OCI-LY7 (cell line): ENCODE results near the gene ZBTB16. TPM values are rescaled to one million over a fixed set of nuclear protein-coding genes. Genes with fewer than 3 reads are reported as not detected.

ENCODE experiments used
- BruUV-seq: library from RNA; stranded (reverse); fragments of 400-500 nt; replicated peaks from 2 replicates; lab custom pipeline; 2021; lab: Mats Ljungman, UMichigan
- CTCF ChIA-PET: fragments of 300-600 bp; sonication (Branson Sonifier 250); formaldehyde crosslinking; loops from one replicate; lab custom pipeline; 2022; ENCODE audit warnings: antibody characterized with exemption; ENCODE audit not compliant: unreplicated experiment; lab: Charles Lee
- POLR2A ChIA-PET: fragments of 300-600 bp; sonication (Branson Sonifier 250); formaldehyde crosslinking; loops from one replicate; lab custom pipeline; 2022; ENCODE audit warnings: antibody characterized with exemption; lab: Charles Lee
- DNase-seq: peaks from one replicate; pipeline ENCODE4 v3.0.0-alpha.2; 2015; ENCODE audit warnings: low spot score
- H2AFZ ChIP-seq: fragments of 200-600 bp; sonication (generic), shearing (Covaris generic); 2 replicates; pipeline ENCODE4 v1.6.1; 2014; ENCODE audit warnings: mild to moderate bottlenecking, antibody characterized with exemption, low read length, moderate library complexity
- H3K27ac ChIP-seq: fragments of 200-600 bp; sonication (generic); 2 replicates; pipeline ENCODE4 v1.5.1; 2014; ENCODE audit warnings: mixed run types, low read depth, mild to moderate bottlenecking, moderate library complexity, low read length, inconsistent platforms; ENCODE audit not compliant: poor library complexity, severe bottlenecking
- H3K36me3 ChIP-seq: fragments of 200-600 bp; sonication (generic); 2 replicates; pipeline ENCODE4 v1.6.1; 2014; ENCODE audit warnings: mild to moderate bottlenecking, antibody characterized with exemption, low read length, moderate library complexity, mixed read lengths; ENCODE audit not compliant: insufficient read depth
- H3K4me1 ChIP-seq: fragments of 200-600 bp; sonication (generic); 2 replicates; pipeline ENCODE4 v1.5.1; 2014; ENCODE audit warnings: mild to moderate bottlenecking, low read length; ENCODE audit not compliant: insufficient read depth, poor library complexity, severe bottlenecking
- H3K4me2 ChIP-seq: fragments of 200-600 bp; sonication (generic); 2 replicates; pipeline ENCODE4 v1.6.1; 2014; ENCODE audit warnings: mild to moderate bottlenecking, low read length
- H3K4me3 ChIP-seq: fragments of 200-600 bp; sonication (generic); 2 replicates; pipeline ENCODE4 v1.5.1; 2014; ENCODE audit warnings: mild to moderate bottlenecking, low read depth, low read length; ENCODE audit not compliant: poor library complexity, severe bottlenecking
- H3K79me2 ChIP-seq: fragments of 200-600 bp; sonication (generic); 2 replicates; pipeline ENCODE4 v1.6.1; 2016; ENCODE audit warnings: low read depth, mild to moderate bottlenecking, low read length, moderate library complexity, mixed read lengths; ENCODE audit not compliant: insufficient read depth
- H3K9me2 ChIP-seq: fragments of 200-600 bp; sonication (generic); 2 replicates; pipeline ENCODE4 v1.6.1; 2016; ENCODE audit warnings: mild to moderate bottlenecking, low read length, mixed read lengths; ENCODE audit not compliant: insufficient read depth
- H3K9me3 ChIP-seq: fragments of 200-600 bp; sonication (generic); 2 replicates; pipeline ENCODE4 v1.6.1; 2014; ENCODE audit warnings: mild to moderate bottlenecking, mixed run types, low read length, mixed read lengths
- H4K20me1 ChIP-seq: fragments of 200-600 bp; sonication (generic); 2 replicates; pipeline ENCODE4 v1.6.1; 2014; ENCODE audit warnings: mild to moderate bottlenecking, antibody characterized with exemption, low read length, moderate library complexity, mixed read lengths; ENCODE audit not compliant: insufficient read depth
- CTCF ChIP-seq: fragments of 200-600 bp; sonication (generic); conservative IDR thresholded peaks from 2 replicates; pipeline ENCODE4 v1.5.1; 2014; ENCODE audit warnings: mild to moderate bottlenecking, antibody characterized with exemption, low read length, moderate library complexity, mixed read lengths
- EZH2phosphoT487 ChIP-seq: fragments of 200-600 bp; sonication (generic); IDR thresholded peaks from 2 replicates; pipeline ENCODE4 v1.6.1; 2018; ENCODE audit warnings: low read depth, borderline replicate concordance, mild to moderate bottlenecking, mixed run types, antibody characterized with exemption, low read length, moderate library complexity, mixed read lengths
- intact Hi-C: fragments of 100-400 bp; cut with micrococcal nuclease; formaldehyde crosslinking; loops from one replicate; pipeline ENCODE4 v1.10.0; 2022; ENCODE audit not compliant: unreplicated experiment
- total RNA-seq, 2 experiments: library from RNA; depleted of rRNA in 1 of 2; stranded (reverse); fragments of >200 nt in 1 of 2; shearing (Covaris generic) in 1 of 2; gene quantifications; 2 replicates each; pipeline ENCODE4 v1.2.3, GENCODE V29; 2014 to 2022

Gene ZBTB16
- total RNA-seq, 2 experiments from 2014 or later, result not detected

- DNase-seq, result no peak
- Histone ChIP-seq H3K79me2 (no peaks in the 10 kb centered on the region), H3K36me3 (no peaks in the 10 kb centered on the region), H3K4me2 (no peak overlapping the region), H3K9me3 (no peaks in the 10 kb centered on the region), H4K20me1 (no peaks in the 10 kb centered on the region), H3K4me1 (peaks cover 12% of the 10 kb centered on the region), H3K27ac (no peak overlapping the region), H3K9me2 (no peaks in the 10 kb centered on the region), H3K4me3 (no peak overlapping the region), H2AFZ (no peak overlapping the region)
- CTCF ChIA-PET, result interaction anchor here (0.6 kb wide), 1 partner anchor 9 kb away, joined by 3 read pairs; no protein-coding TSS in a partner anchor
- TF ChIP-seq EZH2phosphoT487 (no peak), CTCF (no peak)
- intact Hi-C loops, result no loop called here
- POLR2A ChIA-PET, result no interaction called here
- no TSS peak for BruUV-seq
These were observed 137.6 kb downstream of the ZBTB16 start for GRCh38 chr11:114196997-114197703.

- no peak for TF ChIP-seq EZH2phosphoT487
- TF ChIP-seq CTCF, result no peak
- POLR2A ChIA-PET, result no interaction called here
- H3K27ac ChIP-seq, result no peak overlapping the region
These were observed 138.4 kb downstream of the ZBTB16 start for GRCh38 chr11:114197799-114198500.

GRCh38 chr11:114199051-114199450 is 139.5 kb downstream of the ZBTB16 start:
- no peak for TF ChIP-seq CTCF
- TF ChIP-seq EZH2phosphoT487, result no peak
- no peaks in the 10 kb centered on the region for H3K79me2 ChIP-seq
- no peaks in the 10 kb centered on the region for H4K20me1 ChIP-seq
- H3K27ac ChIP-seq, result no peak overlapping the region
- BruUV-seq, result no TSS peak
- CTCF ChIA-PET, result no interaction called here
- DNase-seq, result no peak
- no peak overlapping the region for H3K4me2 ChIP-seq
- H3K36me3 ChIP-seq, result no peaks in the 10 kb centered on the region
- no peaks in the 10 kb centered on the region for H3K9me3 ChIP-seq
- peaks cover 12% of the 10 kb centered on the region for H3K4me1 ChIP-seq
- intact Hi-C loops, result no loop called here
- H3K9me2 ChIP-seq, result no peaks in the 10 kb centered on the region
- no peak overlapping the region for H2AFZ ChIP-seq
- POLR2A ChIA-PET, result no interaction called here
- H3K4me3 ChIP-seq, result no peak overlapping the region

More at GRCh38 chr11:114197799-114198500, 138.4 kb downstream of the ZBTB16 start:
- Histone ChIP-seq H3K9me2 (no peaks in the 10 kb centered on the region), H3K79me2 (no peaks in the 10 kb centered on the region), H4K20me1 (no peaks in the 10 kb centered on the region), H2AFZ (no peak overlapping the region), H3K4me2 (no peak overlapping the region), H3K4me1 (peaks cover 12% of the 10 kb centered on the region), H3K9me3 (no peaks in the 10 kb centered on the region), H3K4me3 (no peak overlapping the region), H3K36me3 (no peaks in the 10 kb centered on the region)
- DNase-seq, result no peak
- intact Hi-C loops, result no loop called here
- no TSS peak for BruUV-seq
- CTCF ChIA-PET, result no interaction called here
